ENCODE measurements around the gene SEMA3F.

DNA sequence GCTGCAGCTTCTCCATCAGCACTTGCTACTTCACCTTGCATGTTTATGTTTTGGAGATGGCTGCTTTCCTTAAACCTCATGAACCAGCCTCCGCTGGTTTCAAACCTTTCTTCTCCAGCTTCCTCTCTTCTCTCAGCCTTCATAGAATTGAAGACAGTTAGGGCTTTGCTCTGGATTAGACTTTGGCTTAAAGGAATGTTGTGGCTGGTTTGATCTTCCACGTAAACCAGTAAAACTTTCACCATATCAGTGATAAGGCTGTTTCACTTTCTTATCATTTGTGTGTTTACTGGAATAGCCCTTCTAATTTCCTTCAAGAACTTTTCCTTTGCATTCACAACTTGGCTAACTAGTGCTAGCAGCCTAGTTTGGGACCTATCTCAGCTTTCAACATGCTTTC is 24.6 kb downstream of the SEMA3F start:
- TF ChIP-seq CTCF (IDR thresholded peaks at IDR 0.05) (no peak), EP300 (IDR thresholded peaks at IDR 0.05) (no peak), POLR2A (IDR thresholded peaks at IDR 0.05) (no peak)

Data from ovary (tissue), 3 donors.